Tibial artery (tissue), 4 donors: ENCODE results near the gene HSPBP1.

ENCODE experiments used
- DNase-seq, 2 donors: peaks; one replicate each; pipeline ENCODE4 v3.0.0-alpha.2; 2019
- H3K27ac ChIP-seq, 2 donors: fragments of 200-600 bp; sonication (generic) in 1 of 2; 1 replicate in 1 of 2; 2 replicates in 1 of 2; pipeline ENCODE4 v1.5.1; 2018 to 2019; ENCODE audit warnings: mild to moderate bottlenecking in 1 of 2
- H3K27me3 ChIP-seq, 2 donors: fragments of 200-600 bp; sonication (generic) in 1 of 2; one replicate each; pipeline versions ENCODE4 v1.5.1 to v1.6.0; 2016 to 2019
- H3K36me3 ChIP-seq, 3 donors: fragments of 200-600 bp; sonication (generic) in 2 of 3; one replicate each; pipeline ENCODE4 v1.5.1; 2016 to 2019; ENCODE audit warnings: mild to moderate bottlenecking in 2 of 3
- H3K4me1 ChIP-seq, 4 donors: fragments of 200-600 bp; sonication (generic) in 2 of 4; 1 replicate in 3 of 4; 2 replicates in 1 of 4; pipeline ENCODE4 v1.5.1; 2016 to 2019
- H3K4me3 ChIP-seq, 2 donors: fragments of 200-600 bp; sonication (generic) in 1 of 2; 1 replicate in 1 of 2; 2 replicates in 1 of 2; pipeline ENCODE4 v1.5.1; 2018 to 2019; ENCODE audit warnings: mild to moderate bottlenecking in 2 of 2
- H3K9me3 ChIP-seq, 3 donors: fragments of 200-600 bp; sonication (generic) in 1 of 3; one replicate each; pipeline ENCODE4 v1.5.1; 2016 to 2019
- intact Hi-C: fragments of 100-400 bp; cut with DNase I; formaldehyde crosslinking; loops from one replicate; pipeline ENCODE4 v1.15.0; 2023; ENCODE audit warnings: low total_unique reads
- TF ChIP-seq, protein P1 (sequence below), 2 experiments: fragments of 200-600 bp in 1 of 2; fragments of 450-650 bp in 1 of 2; IDR thresholded peaks; one replicate each; pipeline ENCODE4 v1.5.1; 2017 to 2019; ENCODE audit warnings: antibody characterized with exemption in 2 of 2, mild to moderate bottlenecking in 1 of 2, moderate library complexity in 1 of 2

Gene HSPBP1

GRCh38 chr19:55212447-55212846, 67.5 kb downstream of the HSPBP1 start:
- Histone ChIP-seq H3K9me3 (peaks cover 5 to 14% (median 11%) of the 10 kb centered on the region in 3 donors), H3K27ac (no peak overlapping the region), H3K27me3 (peaks cover 0 to 16% of the 10 kb centered on the region in 2 donors), H3K4me1 (peaks cover 0 to 10% (median 2%) of the 10 kb centered on the region in 4 donors), H3K4me3 (no peak overlapping the region), H3K36me3 (no peaks in the 10 kb centered on the region)
- intact Hi-C loops, result no loop called here
- DNase-seq, result no peak
- TF ChIP-seq, protein P1, sequence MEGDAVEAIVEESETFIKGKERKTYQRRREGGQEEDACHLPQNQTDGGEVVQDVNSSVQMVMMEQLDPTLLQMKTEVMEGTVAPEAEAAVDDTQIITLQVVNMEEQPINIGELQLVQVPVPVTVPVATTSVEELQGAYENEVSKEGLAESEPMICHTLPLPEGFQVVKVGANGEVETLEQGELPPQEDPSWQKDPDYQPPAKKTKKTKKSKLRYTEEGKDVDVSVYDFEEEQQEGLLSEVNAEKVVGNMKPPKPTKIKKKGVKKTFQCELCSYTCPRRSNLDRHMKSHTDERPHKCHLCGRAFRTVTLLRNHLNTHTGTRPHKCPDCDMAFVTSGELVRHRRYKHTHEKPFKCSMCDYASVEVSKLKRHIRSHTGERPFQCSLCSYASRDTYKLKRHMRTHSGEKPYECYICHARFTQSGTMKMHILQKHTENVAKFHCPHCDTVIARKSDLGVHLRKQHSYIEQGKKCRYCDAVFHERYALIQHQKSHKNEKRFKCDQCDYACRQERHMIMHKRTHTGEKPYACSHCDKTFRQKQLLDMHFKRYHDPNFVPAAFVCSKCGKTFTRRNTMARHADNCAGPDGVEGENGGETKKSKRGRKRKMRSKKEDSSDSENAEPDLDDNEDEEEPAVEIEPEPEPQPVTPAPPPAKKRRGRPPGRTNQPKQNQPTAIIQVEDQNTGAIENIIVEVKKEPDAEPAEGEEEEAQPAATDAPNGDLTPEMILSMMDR (IDR thresholded peaks at IDR 0.05), result no peak
